Mononuclear cell (primary cell): Measurements from ENCODE around the gene TBC1D13. TPM values are rescaled to one million over a fixed set of nuclear protein-coding genes. Genes with fewer than 3 reads are reported as not detected.

Source experiments
- H3K27me3 ChIP-seq: 2 replicates; pipeline ENCODE4 v1.6.0; 2011; ENCODE audit warnings: low read length, control low read depth; ENCODE audit not compliant: insufficient read depth
- H3K4me1 ChIP-seq: 2 replicates; pipeline ENCODE4 v1.5.1; 2011; ENCODE audit warnings: mild to moderate bottlenecking, low read length, control low read depth; ENCODE audit not compliant: insufficient read depth
- H3K4me3 ChIP-seq: 2 replicates; pipeline ENCODE4 v1.5.1; 2011; ENCODE audit warnings: mild to moderate bottlenecking, low read length, moderate library complexity
- H3K9me3 ChIP-seq: 2 replicates; pipeline ENCODE4 v1.5.1; 2011; ENCODE audit warnings: low read depth, mild to moderate bottlenecking, control low read depth, low read length
- total RNA-seq: library from RNA; depleted of rRNA; stranded (reverse); fragments of >200 nt; gene quantifications from one replicate; pipeline ENCODE4 v1.2.3, GENCODE V29; 2012

TBC1D13 gene
- total RNA-seq, 1 donor: 26.4 TPM

- H3K4me1 ChIP-seq: peaks cover 16% of the 10 kb centered on the region
- H3K4me3 ChIP-seq: no peak overlapping the region
- H3K27me3 ChIP-seq: no peaks in the 10 kb centered on the region
- H3K9me3 ChIP-seq: no peaks in the 10 kb centered on the region
These were observed 35.5 kb downstream of the TBC1D13 start for GRCh38 chr9:128822407-128823042.

DNA sequence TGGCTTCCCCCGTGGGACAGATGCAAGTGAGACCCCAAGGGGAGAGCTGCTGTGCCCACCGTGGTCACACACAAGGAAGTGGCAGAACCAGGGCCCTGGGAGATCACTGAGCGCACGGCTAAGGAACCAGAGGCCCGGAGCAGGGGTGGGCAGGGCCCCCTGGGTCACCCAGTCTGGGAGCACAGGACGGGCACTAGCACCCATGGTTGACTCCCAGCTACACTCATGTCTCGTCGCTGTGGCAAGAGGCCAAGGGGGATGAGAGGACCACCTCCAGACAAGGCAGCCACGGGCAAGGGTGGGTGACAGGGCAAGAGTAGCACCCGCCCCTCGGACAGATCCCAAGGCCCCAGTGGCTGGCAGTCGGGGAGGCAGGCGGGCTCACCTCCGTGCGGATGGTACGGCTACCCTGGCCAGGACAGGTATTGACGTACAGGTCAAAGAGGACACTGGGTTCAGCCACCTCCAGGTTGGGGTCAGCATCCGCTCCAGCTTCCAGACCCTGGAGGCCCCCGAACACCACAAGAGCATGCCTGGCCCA is 36.4 kb downstream of the TBC1D13 start:
- Histone ChIP-seq H3K4me1 (peaks cover 16% of the 10 kb centered on the region), H3K27me3 (no peaks in the 10 kb centered on the region), H3K9me3 (no peaks in the 10 kb centered on the region), H3K4me3 (no peak overlapping the region)

DNA sequence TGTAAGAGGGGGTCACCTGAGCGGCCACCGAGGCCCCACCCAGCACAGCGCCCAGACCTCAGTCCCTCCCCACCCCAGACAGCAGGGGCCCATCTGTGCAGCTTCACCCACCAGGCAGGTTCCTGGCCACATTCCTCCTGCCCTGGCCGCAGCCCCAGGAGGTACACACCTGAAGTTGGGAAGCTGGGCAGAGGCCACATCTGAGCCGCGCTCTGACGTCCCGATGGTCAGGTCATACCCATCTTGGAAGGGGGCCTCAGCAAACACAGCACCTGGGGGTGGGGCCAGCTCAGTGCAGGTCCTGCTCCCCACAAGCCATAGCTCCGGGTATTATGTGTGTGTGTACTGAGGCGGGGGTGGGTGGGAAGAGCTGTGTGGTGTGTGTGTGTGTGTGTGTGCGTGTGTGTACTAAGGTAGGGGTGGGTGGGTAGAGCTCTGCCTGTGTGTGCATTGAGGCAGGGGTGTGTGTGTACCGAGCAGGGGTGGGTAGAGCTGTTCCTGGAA is 36.9 kb downstream of the TBC1D13 start:
- Histone ChIP-seq H3K4me1 (peaks cover 20% of the 10 kb centered on the region), H3K9me3 (no peaks in the 10 kb centered on the region), H3K4me3 (no peak overlapping the region), H3K27me3 (no peaks in the 10 kb centered on the region)

- no peak overlapping the region for H3K4me3 ChIP-seq
- H3K4me1 ChIP-seq: peaks cover 15% of the 10 kb centered on the region
These were observed 37.9 kb downstream of the TBC1D13 start for GRCh38 chr9:128824911-128825310.

GRCh38 chr9:128825923-128826700 is 39.1 kb downstream of the TBC1D13 start:
- peaks cover 20% of the 10 kb centered on the region for H3K4me1 ChIP-seq
- H3K9me3 ChIP-seq: no peaks in the 10 kb centered on the region
- no peaks in the 10 kb centered on the region for H3K27me3 ChIP-seq
- no peak overlapping the region for H3K4me3 ChIP-seq

More at GRCh38 chr9:128824911-128825310, 37.9 kb downstream of the TBC1D13 start:
- H3K27me3 ChIP-seq: no peaks in the 10 kb centered on the region
- H3K9me3 ChIP-seq: no peaks in the 10 kb centered on the region

- no peaks in the 10 kb centered on the region for H3K9me3 ChIP-seq
- H3K4me1 ChIP-seq: peaks cover 20% of the 10 kb centered on the region
- no peak overlapping the region for H3K4me3 ChIP-seq
- H3K27me3 ChIP-seq: no peaks in the 10 kb centered on the region
These were observed 41.2 kb downstream of the TBC1D13 start for GRCh38 chr9:128828267-128828666.

- H3K27me3 ChIP-seq: no peaks in the 10 kb centered on the region
- H3K4me3 ChIP-seq: peak overlapping the region; percentile 81
- no peaks in the 10 kb centered on the region for H3K9me3 ChIP-seq
- peaks cover 20% of the 10 kb centered on the region for H3K4me1 ChIP-seq
These were observed 41.8 kb downstream of the TBC1D13 start for GRCh38 chr9:128828719-128829452.

DNA sequence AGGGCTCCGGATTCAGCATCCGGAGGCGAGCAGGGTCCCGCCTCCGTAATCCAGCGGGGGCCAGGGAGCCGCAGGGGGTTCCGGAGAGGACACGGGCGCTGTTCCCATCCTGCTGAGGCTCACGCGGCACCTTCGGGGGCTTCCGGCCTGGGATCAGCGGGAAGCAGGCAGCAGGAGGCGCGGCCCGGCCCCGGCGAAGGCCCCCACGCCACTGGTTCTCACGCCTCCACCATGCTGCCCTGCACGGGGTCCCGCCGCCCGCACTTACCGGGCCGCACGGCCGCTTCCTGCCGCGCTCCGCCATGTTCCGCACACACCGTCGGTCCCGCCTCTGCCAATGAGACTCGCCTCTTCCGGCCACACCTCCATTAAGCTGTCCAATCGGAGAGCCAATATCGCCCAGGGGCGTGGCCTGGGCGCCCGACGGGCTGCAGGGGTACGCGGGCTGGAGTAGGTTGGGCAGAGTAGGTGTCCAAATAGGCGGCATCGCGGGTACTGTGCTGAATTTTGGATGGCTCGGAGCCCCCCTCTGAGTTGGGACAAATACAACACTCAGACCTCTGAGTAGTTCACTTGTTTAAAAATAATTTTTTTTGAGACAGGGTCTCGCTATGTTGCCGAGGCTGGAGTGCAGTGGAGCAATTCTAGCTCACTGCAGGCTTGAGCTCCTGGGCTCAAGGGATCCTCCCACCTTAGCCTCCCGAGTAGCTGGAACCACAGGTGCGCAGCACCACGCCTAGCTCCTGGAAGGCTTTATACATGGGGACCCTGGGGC is 42.6 kb downstream of the TBC1D13 start, which contains the start of gene SPOUT1:
TSS of gene SPOUT1 (minus strand) at position 318 of the 775 bp plus-strand sequence. CDS start at position 304, 14 bp downstream.
- Histone ChIP-seq H3K4me3 (peak within 1 kb of the TSS; percentile 81), H3K27me3 (no peaks in the 10 kb centered on the region), H3K4me1 (peaks cover 20% of the 10 kb centered on the region), H3K9me3 (no peaks in the 10 kb centered on the region)

DNA sequence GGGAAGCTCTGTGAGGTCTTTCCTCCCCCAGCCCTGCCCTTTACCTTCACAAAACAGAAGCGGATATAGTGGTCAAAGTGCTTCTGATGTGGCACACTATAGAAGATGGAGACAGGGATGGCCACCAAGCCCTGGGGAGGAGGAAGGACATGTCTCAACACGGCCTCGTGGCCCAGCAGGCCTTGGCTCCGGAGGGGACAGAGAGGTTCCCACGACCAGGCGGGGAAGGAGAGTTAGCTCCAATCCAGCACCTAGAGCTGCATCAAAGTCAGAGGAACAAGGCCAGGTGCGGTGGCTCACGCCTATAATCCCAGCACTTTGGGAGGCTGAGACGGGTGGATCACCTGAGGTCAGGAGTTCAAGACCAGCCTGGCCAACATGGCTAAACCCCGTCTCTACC is 46.6 kb downstream of the TBC1D13 start:
- Histone ChIP-seq H3K4me3 (no peak overlapping the region), H3K9me3 (no peaks in the 10 kb centered on the region), H3K27me3 (no peaks in the 10 kb centered on the region), H3K4me1 (peaks cover 12% of the 10 kb centered on the region)

DNA sequence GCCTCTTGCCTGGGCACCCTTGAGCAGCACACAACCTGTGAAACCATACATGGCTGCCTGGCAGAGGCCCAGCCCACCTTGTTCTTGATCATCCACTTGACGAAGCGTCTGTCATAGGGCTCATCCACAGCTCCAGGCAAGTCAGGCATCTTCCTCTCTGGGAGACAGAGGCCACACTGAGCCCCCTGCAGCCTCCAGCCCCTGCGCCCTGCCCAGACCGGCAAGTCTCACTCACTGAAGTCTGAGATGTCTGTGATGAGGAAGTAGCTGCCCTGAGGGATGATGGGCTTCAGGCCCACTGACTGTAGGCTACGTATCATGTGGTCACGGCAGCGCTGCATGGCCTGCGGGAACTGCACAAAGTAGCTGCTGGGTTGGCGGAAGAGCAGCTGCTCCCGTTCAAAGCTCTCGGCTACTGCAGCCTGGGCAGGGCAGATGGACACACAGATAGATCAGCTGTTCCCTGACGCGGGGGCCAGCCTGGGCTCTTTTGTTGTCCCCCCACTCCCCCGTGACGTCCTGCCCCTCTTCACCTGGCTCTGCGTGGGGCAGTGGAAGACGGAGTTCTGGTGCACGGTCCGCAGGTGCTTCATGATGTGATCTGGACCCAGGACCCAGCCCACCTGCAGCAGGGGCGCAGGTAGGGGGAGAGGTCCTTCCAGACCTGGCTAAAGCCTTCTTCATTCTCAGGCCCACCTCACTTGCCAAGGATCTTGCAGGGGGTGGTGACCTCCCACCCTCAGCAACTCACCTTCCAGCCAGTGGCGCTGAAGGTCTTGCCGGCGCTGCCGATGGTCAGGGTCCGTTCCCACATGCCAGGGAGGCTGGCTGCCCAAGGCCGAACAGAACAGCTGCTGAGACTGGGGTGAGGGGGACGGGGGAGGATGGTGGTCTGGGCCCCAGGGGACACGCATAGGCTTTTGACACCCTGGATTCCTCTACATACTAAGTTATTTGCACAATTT is 48.5 kb downstream of the TBC1D13 start:
- H3K4me3 ChIP-seq: no peak overlapping the region
- H3K27me3 ChIP-seq: no peaks in the 10 kb centered on the region
- no peaks in the 10 kb centered on the region for H3K9me3 ChIP-seq
- H3K4me1 ChIP-seq: no peaks in the 10 kb centered on the region

- Histone ChIP-seq H3K9me3 (no peaks in the 10 kb centered on the region), H3K4me1 (no peaks in the 10 kb centered on the region), H3K4me3 (no peak overlapping the region), H3K27me3 (no peaks in the 10 kb centered on the region)
These were observed 49.6 kb downstream of the TBC1D13 start for GRCh38 chr9:128836509-128837145.

GRCh38 chr9:128838338-128838737 is 51.3 kb downstream of the TBC1D13 start:
- no peaks in the 10 kb centered on the region for H3K27me3 ChIP-seq
- H3K4me1 ChIP-seq: no peaks in the 10 kb centered on the region
- no peak overlapping the region for H3K4me3 ChIP-seq
- no peaks in the 10 kb centered on the region for H3K9me3 ChIP-seq

- no peaks in the 10 kb centered on the region for H3K4me1 ChIP-seq
- H3K4me3 ChIP-seq: no peak overlapping the region
- no peaks in the 10 kb centered on the region for H3K9me3 ChIP-seq
- H3K27me3 ChIP-seq: no peaks in the 10 kb centered on the region
These were observed 53.5 kb downstream of the TBC1D13 start for GRCh38 chr9:128840524-128840923.
